GM21360 (cell line): Measurements from ENCODE around the gene GH2.
"Not testable (repeated sequence)": the region's sequence is repeated elsewhere in the genome, so short reads cannot be mapped to it uniquely, and the experiment has no call there.

Experiments used
- ATAC-seq: cut with Tn5 transposase; IDR thresholded peaks from one replicate; pipeline ENCODE4 v1.9.1; 2021; ENCODE audit warnings: mild to moderate bottlenecking, moderate library complexity; ENCODE audit not compliant: unreplicated experiment

GH2 gene

GRCh38 chr17:63881935-63882601, at the start of gene GH2:
Gene GH2 (minus strand): TSS chr17:63881944. CDS start chr17:63881801, 143 bp downstream.
- ATAC-seq: no peak

- no peak for ATAC-seq
Measured at GRCh38 chr17:63930951-63931575, 49.3 kb upstream of the GH2 start.

GRCh38 chr17:63929860-63930766, 48.4 kb upstream of the GH2 start:
- no peak for ATAC-seq

GRCh38 chr17:63928966-63929695, 47.4 kb upstream of the GH2 start:
- ATAC-seq: no peak

GRCh38 chr17:63928172-63928666, 46.5 kb upstream of the GH2 start:
- ATAC-seq: no peak

GRCh38 chr17:63927464-63928171, 45.9 kb upstream of the GH2 start:
- no peak for ATAC-seq

GRCh38 chr17:63926164-63926563, 44.4 kb upstream of the GH2 start:
- ATAC-seq: no peak

GRCh38 chr17:63925615-63926014, 43.9 kb upstream of the GH2 start:
- no peak for ATAC-seq

GRCh38 chr17:63922402-63922801, 40.7 kb upstream of the GH2 start:
- not testable (repeated sequence) for ATAC-seq

- ATAC-seq: not testable (repeated sequence)
Measured at GRCh38 chr17:63920779-63921178, 39.0 kb upstream of the GH2 start.

- not testable (repeated sequence) for ATAC-seq
Measured at GRCh38 chr17:63920050-63920449, 38.3 kb upstream of the GH2 start.

GRCh38 chr17:63919311-63919723, 37.6 kb upstream of the GH2 start:
- peak; percentile 68 for ATAC-seq

GRCh38 chr17:63918789-63919305, 37.1 kb upstream of the GH2 start, which contains the start of gene GH1:
Gene GH1 (minus strand): TSS chr17:63918839. CDS start chr17:63918776, 63 bp downstream.
- ATAC-seq: not testable (repeated sequence)

GRCh38 chr17:63918305-63918704, 36.6 kb upstream of the GH2 start:
- no peak for ATAC-seq

- no peak for ATAC-seq
Measured at GRCh38 chr17:63917646-63918045, 35.9 kb upstream of the GH2 start.

GRCh38 chr17:63917206-63917605, 35.5 kb upstream of the GH2 start:
- not testable (repeated sequence) for ATAC-seq

GRCh38 chr17:63916566-63917185, 34.9 kb upstream of the GH2 start:
- no peak for ATAC-seq

- ATAC-seq: not testable (repeated sequence)
Measured at GRCh38 chr17:63915753-63916152, 34.0 kb upstream of the GH2 start.

- ATAC-seq: no peak
Measured at GRCh38 chr17:63914471-63914870, 32.7 kb upstream of the GH2 start.
